ENCODE data around the gene RTP4.

The RTP4 gene, protein sequence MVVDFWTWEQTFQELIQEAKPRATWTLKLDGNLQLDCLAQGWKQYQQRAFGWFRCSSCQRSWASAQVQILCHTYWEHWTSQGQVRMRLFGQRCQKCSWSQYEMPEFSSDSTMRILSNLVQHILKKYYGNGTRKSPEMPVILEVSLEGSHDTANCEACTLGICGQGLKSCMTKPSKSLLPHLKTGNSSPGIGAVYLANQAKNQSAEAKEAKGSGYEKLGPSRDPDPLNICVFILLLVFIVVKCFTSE

DNA sequence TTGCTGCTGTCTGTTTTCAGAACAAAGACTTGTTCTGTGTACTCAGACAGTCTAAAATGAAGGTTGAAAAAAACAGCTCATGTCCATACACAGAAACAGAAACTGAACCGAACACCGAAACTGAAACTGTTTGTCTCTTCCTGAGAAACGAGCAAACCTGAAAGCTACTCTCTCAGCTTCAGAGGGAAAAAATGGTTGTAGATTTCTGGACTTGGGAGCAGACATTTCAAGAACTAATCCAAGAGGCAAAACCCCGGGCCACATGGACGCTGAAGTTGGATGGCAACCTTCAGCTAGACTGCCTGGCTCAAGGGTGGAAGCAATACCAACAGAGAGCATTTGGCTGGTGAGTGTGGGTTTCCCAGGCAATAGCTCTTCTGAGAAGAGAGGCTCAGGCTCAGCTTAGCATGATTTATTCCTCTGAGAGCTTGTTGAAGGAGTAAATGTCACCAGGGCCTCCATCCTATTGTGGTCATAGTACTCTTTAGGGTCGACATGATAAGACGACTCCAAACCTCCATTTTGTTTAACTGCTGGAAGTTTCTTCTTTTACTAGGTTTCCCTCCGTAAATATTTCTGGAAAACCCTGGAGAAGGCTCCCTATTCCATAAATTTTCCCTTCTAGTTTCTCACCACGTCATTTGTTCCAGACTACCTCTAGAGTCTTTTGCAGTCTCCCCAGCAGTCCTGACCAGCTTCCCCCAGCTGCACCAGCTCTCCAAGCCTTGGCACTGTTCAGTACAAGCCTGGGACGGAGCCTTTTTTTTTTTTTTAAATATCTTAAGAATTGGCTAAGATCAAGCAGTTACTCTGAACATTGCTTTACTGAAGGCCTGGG lies at the start of gene RTP4:
RTP4 (plus strand) TSS at position 135 of the 838 bp plus-strand sequence; CDS start at position 192, 57 bp downstream.
- FAIRE-seq = no peak

DNA sequence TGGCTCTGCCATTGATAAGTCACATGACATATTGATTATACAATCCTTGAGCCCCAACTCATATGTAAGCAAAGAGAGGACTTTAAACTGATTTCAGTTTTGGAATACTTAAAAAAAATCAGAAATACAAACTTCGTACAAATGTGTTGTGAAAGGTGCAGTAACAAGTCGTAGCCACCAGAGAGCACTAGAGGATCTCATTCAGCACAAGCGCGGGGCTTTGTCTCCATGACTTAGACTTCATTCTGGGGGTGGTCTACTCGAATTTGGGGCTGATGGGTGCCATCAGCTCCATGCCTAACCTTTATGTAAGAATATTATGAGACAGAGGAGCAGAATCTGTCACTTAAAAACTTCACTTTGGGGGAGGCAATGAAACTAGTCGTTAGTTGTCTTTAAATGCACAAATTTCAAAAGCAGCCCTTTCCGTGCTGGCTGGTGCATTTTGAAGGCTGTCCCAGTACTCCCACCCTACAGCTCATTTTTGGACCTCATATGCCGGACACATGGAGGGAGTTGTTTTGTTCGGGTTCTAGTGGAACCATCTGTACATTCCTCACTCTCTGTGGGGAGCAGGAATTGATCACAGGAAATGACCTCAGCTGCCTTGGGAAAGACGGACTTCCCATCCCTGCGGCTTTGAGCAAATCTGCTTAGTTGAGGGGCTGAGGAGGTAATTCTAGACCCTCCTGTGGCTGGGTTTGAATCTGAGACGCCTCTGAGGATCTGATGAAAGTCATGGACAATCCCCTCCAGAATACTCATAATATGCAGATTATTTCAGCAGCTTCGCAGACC lies 49.2 kb upstream of the RTP4 start:
- peak; percentile 13 for FAIRE-seq

DNA sequence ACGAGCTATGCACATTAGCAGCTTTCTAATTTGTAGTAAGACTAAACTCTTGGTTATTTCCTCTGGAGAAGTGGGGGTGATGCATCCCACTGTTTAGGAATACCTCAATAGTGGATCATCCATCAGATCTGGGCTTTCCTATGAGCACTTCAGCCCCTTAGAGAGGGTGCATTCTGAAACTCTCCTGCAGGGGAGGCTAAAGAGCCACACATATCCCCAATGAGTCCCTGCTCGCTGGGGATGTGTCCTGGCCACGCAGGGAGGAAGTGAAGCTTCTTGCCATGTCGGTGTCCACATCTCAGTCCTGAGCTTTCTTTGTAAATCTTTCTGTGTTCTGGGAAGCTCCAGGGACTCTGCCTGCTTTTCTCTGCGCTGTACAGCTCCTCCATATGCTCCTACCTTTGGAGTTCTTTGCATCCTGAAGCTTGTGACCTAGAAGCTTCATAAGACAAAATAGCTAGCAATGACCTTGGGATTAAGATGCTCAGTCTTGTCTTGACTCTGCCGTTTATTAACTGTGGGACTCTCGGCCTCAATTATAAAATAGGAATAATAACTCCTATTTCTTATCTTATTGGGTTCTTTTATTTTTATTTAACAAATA lies 48.4 kb upstream of the RTP4 start:
- no peak for FAIRE-seq

DNA sequence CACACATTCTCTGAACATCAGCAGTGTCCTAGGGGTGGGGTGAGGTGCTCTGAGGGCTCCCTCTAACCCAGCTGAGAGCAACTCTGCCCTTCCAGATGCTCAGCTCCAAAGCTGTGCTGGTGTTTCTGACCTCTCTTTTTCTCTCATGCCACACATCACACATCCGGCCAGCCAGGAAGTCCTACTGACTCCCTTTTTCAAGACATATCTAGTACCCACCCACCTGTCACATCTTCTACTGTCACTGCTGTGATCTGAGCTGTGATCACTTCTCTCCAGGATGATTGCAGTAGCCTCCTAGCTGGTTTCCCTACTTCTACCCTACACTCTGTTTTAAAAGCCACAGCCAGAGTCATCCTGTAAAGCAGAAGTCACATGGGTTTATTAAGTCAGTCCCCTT lies 46.4 kb upstream of the RTP4 start:
- no peak for FAIRE-seq

DNA sequence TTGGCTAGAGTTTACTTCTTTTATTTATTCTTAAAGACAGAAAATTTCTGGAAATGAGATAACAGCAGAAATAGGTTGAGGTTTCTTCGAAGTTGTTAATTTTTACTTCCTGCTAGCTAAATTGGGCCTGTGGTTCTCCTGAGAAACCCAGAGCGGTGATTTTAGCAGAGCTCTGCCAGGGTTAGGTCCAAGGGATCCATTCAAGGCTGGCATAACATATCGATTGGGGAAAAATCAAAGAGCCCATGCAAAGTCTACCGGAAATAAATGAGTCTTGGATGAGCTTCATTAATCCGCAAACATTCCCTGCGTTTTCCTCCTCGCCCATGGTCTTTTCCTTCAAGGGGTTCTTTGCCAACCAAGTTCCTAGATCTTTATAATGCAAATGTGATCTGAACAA lies 45.9 kb upstream of the RTP4 start:
- FAIRE-seq = no peak

DNA sequence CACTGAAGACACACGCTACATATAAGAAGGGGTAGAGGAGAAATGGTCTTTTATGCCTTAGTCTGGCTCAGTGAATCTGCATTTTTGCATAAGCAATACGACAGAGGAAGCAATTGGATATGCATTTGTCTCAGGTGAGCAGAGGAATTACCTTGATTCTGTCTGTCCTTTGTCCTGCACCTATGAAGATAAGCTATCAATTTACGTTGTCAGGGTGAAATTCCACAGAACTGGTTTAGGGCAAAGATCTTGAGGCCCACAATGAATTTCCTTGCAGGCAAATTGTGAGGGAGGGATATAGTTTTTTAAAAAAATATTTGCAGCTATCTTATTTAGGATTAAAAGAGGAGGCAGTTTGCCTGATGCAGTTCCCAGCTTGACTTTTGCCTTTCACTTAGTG lies 45.1 kb upstream of the RTP4 start:
- FAIRE-seq = no peak

DNA sequence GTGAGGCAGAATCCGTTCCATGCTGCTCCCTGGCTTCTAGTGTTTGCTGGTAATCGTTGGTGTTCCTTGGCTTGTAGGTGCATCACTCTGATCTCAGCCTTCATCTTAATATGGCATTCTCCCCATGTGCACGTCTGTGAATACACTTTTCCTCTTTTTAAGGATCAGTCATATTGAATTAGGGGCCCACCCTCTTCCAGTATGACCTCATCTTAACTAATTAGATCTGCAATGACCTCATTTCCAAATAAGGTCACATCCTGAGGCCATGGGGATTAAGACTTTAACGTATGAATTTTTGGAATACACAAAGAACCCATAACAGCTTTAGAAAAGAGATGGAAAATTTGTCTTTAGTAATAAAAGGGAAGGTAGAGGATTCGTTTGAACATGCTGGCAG lies 42.6 kb upstream of the RTP4 start:
- no peak for FAIRE-seq

DNA sequence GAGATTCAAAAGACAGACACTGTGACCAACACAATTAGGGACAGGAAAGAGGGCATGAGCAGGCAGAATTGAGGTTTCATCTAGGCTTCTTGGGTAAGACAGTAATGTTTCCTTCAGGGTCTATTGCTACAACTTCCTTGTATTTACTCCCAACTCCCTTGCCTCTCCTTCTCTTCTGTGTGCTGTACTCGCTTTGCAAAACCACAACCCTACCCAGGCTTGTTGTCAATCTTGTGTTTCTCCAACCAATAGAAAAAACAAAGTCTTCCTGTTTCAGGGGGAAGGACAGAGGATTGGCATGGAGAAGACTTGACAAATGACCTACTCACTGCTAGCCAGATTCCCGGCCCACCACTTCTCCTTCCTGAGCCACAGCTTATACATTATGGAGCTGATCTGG lies 40.3 kb upstream of the RTP4 start:
- FAIRE-seq = no peak

DNA sequence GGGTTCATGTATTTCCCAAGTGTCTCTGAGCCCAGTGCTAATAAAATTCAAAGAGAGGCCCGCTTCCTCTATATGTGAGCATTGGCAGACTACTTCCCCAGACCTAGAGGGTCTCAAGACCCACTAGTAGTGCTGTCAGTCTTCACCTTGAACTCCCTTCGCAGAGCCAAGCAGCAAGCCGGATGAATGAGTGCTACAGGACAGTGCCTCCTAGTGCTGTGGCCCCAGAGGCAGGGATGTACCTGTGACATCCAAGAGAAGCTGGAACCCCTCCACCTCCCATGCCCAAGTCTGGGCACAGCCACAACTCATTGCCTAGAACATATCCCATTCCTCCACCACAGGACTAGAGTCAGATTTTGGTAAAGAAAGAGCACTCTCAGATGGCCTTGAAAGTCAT lies 39.5 kb upstream of the RTP4 start:
- no peak for FAIRE-seq

DNA sequence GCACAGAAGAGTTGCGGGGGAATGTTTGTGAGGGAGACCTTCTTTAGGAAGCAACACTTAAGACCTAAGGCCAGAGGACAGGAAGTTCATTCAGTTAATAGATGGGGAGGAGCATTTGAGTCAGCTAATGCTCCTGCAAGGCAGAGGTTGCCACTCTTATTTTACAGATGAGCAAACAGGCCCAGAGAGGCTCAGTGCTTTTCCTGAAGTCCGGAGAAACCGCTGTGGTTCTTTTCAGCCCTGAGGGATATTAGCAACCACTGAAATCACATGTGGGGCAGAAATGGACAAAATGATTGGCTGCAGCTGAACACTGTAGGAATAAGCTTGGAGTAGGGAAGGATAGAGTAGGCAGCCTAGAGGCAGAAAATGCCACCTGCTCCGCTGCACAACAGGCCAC lies 33.3 kb upstream of the RTP4 start:
- no peak for FAIRE-seq

DNA sequence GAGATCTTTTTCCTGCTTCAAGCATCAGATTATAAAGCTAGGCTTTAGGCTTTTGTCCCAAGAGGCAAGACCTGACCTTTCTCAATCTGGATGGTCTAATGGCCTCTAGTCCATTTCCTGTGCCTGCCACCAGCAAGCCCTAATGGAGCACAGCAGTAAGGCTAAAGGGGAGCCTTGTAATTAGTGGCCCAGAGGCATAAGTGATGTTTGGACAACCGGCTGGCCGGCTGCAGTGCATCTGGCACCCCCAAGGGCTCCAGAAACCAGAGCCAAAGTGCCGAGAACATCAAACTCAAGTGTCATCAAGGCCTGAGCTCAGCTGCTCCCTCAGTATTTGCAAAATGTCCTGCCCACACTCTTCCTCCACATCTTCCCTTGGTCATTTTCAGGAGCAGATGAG lies 31.9 kb upstream of the RTP4 start:
- no peak for FAIRE-seq

DNA sequence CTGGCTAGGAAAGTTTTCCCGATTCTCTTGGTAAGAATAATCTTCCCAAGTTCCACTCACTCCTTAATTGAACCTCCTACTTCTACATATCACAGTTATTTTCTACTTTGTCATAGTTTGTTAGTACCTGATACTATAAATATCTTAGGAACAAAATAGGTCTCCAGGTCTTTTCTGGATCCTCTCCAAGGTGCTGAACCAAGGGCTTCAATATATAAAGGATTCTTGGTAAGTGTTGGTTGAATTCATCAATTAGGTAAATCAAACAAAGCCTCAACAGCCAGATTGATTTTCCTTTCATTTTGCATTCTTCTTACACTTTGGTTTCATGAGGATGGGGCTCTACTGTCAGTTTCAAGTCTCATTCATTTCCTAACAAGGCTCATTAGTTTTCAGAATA lies 27.6 kb upstream of the RTP4 start:
- FAIRE-seq = no peak

DNA sequence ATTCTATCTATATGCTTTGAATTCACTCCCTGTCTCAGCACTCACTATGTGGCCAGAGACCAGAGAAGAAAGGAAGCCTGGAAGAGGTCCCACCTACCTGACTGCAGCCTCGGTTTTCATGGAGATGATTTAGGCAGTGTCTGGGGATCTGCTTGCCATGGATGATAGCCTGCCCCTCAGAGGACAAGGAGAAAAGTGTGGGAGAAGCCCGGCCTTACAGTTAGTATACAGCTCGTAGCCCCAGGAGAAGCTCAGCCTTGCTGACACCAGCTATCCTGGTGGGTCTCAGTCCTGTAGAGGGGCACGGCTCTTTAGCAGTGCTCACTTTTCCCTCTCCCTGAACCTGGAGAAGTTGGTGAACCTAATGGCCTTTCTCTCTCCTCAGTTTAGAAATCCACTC lies 25.9 kb upstream of the RTP4 start:
- no peak for FAIRE-seq

DNA sequence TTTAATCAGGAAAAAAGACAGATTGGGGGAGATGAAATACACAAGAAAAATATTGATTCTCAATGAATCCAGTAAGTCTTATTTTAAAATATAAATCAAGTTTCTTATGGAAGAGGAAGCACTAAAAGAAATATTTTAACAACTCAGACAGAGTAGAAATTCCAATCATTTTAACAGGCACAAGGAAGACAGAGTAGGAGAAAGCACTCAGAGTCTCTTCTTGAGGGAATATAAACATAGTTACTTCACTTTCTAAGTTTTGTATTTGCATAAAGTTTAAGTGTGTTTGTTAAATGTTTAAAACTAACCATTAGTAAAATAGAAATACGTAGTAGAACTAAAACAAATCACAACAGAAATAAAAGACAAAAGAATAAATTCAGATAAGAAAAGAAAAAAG lies 24.5 kb upstream of the RTP4 start:
- FAIRE-seq = no peak

DNA sequence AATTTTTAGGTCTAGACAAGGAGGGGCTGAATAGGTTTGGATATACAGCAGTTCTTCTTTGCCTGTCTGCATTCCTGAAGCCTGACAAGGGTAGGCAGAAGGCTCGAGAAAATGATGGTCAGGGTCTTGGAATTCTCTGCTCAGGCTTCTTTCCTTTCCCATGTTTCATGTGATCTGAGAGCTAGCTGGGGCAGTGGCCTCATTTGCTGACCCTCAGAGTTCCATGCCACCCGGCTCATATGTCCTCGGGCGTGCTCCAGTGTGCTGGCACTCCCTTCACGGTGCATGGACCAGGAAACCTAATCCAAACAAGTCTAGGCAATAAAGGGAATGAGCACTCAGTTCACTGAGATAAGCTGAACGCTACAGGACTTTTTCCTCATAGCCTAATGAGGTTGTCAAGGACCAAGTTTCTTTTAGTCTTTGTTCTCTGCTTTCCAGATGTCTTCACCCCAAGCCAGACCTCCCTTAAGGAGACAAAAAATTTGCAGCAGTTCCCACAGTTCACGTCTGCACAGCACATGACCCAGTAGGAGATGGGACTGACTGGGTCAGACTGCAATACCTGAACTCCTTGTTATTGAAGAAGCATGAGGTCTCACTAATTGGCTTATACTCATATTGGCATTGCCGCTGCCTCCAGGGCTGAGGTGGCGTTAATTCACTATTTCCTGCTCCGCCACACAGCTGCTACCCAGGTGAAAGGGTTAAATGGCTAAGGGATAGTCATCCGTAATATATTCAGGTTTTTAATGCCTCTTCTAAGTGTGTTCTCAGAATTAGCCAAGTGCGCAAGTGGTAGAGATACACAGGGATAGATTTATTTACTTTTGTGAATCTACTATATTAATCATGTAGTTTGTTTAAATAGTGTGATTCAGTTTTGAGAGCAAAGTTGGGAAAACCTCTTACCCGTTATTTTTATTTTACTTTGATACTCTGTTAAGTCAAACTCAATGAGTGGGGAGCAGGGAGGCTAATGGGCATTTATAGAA lies 15.3 kb upstream of the RTP4 start:
- FAIRE-seq = no peak

DNA sequence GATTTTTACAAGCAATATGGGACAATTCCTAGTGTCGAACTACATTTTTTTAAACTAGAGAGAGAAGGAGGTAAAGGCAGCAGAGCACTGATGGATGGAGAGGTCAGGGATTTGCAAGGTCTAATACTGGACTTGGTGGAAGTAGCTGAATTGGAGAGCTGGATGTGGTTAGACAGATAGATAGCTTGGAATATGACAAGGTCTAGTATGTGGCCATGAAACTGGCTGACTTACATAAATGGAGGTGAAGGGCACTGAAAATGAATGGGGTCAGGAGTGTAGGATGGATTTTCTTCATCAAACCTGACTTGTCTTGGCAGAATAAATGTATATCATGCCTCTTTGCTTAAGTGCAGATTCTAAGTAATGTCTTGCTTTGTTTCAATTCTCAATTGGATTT lies 10.1 kb upstream of the RTP4 start:
- no peak for FAIRE-seq

DNA sequence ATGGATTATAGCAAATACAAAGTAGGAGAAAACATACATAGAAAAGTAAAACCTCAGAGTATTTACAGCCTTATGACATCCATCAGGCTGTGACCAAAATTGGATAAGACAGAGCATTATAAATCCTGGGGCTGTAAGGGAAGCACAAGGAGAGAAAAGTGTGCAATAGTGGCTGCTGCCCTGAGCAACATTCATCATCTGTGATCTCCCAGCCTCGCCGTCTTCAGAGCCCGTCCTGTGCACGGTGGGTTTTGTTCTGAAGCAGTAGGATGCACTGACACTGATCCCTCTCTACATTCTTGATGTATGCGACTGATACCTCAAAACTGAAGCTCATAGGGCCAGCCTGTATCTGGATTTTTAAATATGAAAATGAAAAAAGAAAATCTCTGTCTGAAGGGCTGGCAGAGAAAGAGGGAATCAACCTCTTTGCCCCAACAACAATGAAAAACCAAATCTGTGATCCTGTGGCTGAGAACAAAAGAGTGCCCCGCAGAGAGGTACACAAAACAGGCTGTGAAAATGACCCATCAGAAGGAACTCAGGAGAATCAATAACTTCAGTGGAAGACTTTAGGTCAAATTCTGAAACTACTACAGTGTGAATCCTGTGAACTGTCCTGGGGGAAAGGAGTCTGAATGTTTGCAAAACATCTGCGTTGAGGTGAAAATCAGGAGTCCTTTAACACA lies 8.2 kb upstream of the RTP4 start:
- FAIRE-seq = no peak

DNA sequence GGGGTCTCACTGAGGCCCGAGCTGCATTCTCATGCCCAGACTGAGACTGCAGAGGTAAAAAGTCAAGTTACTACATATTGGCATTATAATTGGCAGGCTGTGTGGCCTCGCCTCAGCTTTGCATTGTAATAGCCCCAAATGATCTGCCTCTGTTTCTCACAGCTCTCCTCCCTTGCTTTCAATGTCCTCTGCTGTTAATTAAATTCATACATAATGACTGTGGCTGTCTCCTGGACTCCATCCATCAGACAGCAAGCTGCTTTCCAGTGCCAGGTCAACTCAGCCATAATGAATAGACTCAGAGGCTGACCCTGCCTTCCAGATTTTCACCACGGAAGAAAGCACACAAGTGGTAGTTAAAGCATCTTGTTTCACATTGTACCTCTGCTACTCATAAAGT lies 7.6 kb upstream of the RTP4 start:
- no peak for FAIRE-seq

DNA sequence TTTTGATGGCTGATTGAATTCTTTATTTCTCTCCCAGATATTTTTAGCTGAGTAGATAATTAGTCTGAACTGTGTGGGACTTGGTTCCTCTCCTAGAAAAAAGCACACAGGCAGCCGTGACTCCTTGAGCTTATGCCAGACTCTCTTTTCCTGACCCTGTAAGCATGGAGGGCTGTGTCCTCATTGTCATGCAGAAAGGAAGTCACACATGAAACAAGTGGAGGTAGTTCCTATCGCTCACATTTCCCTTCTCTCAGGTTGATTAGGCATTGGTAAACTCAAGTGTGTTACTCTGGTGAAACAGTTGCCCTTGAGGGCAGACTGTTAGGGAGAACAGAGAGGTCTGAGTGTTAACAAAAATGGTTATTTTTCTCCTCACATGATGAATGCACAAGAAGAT lies 6.3 kb upstream of the RTP4 start:
- FAIRE-seq = no peak

DNA sequence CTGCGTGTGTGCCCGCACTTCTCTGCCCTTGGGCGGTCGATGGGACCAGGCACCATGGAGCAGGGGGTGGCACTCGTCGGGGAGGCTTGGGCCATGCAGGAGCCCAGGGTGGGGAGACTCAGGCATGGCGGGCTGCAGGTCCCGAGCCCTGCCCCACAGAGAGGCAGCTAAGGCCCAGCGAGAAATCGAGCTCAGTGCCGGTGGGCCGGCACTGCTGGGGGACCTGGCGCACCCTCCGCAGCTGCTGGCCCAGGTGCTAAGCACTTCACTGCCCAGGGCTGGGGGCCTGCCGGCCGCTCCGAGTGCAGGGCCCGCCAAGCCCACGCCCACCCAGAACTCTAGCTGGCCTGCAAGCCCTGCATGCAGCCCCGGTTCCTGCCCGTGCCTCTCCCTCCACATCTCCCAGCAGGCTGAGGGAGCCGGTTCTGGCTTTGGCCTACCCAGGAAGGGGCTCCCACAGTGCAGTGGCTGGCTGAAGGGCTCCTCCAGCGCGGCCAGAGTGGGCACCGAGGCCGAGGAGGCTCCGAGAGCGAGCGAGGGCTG lies 553 bp upstream of the RTP4 start:
- no peak for FAIRE-seq

DNA sequence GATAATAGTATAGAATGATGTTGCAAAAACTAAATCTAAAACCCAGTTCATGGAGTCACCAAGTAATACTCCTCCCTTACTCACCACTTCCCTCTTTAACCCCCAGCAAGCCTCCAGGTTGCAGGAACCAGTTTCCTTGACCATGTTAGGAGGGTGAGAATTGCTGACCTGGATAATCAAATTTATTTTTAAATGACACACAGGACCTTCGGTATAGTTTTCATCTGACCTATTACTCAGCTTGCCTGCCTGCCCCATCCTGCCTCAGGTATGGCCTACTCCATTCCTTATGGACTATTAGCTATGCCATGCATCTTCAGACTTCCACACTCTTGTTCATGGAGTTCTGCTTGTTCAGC lies 883 bp downstream of the RTP4 start:
- FAIRE-seq = no peak

Data from TTC549 (cell line).